ENCODE results near the gene DCP2.

Gene DCP2

DNA sequence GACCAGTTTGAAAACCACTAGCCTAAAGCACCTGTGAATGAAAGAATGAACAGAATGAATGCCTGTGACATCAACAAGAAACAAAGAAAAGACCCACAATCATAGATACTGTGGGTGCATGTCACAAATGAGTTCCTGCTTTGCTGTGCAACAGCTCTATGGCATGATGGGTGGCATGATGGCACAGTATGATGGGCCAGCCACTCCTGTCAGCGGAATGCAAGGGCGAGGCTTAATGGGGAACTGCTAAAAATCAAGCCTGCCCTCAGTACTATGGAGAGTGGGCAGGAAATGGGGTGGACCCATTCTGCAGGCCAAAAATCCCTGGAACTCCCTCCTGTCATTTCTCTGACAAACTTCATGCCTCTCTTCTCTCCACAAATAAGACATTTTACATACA is 89.0 kb downstream of the DCP2 start:
- Mint-ChIP-seq H3K36me3 (no peaks in the 10 kb centered on the region), H3K27ac (no peak overlapping the region), H3K9me3 (no peaks in the 10 kb centered on the region), H3K4me3 (no peak overlapping the region), H3K27me3 (no peaks in the 10 kb centered on the region), H3K4me1 (peaks cover 2 to 9% of the 10 kb centered on the region in 2 donors)
- no peak for ATAC-seq (replicated peaks)
- no peak for DNase-seq

DNA sequence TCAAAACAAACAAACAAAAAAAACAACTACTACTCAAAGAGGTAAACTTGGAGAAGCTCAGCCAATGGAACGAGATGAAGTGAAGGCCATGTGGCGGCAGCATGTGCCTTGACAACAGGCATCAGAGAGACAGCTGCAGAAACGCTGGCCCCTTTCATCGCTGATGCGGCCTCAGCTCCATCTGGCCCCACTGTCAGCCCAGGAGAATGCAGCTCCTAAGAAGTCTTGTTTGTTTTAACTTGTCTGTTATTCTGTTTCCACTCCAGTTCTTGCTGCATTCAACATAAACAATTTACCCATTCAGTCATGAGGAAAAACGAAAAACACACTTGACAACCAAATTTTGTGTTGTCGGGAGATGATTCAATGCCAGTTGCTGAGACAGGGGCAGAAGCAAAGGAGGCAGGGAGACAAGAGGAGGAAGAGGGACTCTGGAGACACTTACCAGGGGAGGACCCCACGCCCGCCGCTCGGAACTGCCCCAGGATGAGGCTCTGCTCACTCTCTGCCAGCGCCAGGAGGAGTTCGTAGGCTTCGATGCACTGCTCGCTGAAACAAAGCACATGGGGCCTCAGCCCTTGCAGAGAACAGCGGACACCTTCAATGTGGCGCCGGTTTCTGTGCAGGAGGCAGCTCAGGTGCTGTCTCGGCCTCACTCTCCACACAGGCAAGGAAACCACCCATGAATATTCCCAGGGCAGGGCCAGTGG is 91.2 kb downstream of the DCP2 start:
- no peaks in the 10 kb centered on the region for H3K9me3 Mint-ChIP-seq
- no peak overlapping the region for H3K4me3 Mint-ChIP-seq
- ATAC-seq (replicated peaks) (no peak), DNase-seq (no peak)
- peaks cover 2 to 3% of the 10 kb centered on the region in 2 donors for H3K27me3 Mint-ChIP-seq
- peaks cover under 1 to 2% of the 10 kb centered on the region in 2 donors for H3K4me1 Mint-ChIP-seq
- H3K27ac Mint-ChIP-seq = no peak overlapping the region
- no peaks in the 10 kb centered on the region for H3K36me3 Mint-ChIP-seq

DNA sequence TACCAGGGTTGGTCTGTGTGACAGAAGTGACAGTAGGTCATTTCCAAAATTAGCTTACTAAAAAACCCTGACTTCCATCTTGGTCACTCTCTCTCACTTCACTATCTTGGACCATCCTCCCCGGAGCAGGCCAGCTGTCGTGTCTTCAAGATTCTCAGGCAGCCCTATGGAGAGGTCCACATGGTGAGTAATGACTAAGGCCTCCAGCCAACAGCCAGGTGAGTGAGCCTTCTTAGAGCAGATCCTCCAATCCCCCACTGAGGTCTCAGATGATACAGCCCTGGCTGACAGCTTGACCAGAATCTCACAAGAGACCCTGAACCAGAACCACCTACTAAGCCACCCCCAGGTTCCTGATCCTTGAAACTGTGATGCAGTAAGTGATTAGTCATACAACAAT is 92.0 kb downstream of the DCP2 start:
- Mint-ChIP-seq H3K36me3 (no peaks in the 10 kb centered on the region), H3K9me3 (no peaks in the 10 kb centered on the region), H3K27me3 (peaks cover 10% of the 10 kb centered on the region in 2 donors), H3K4me1 (peaks cover 0 to 2% of the 10 kb centered on the region in 2 donors), H3K4me3 (no peak overlapping the region), H3K27ac (no peak overlapping the region)
- DNase-seq (no peak), ATAC-seq (replicated peaks) (no peak)
